ENCODE measurements around the gene CACNA1C. TPM values are rescaled to one million over a fixed set of nuclear protein-coding genes. Genes with fewer than 3 reads are reported as not detected.

CACNA1C gene
- total RNA-seq, 1 experiment from 2014 or later, result 1.1 TPM

DNA sequence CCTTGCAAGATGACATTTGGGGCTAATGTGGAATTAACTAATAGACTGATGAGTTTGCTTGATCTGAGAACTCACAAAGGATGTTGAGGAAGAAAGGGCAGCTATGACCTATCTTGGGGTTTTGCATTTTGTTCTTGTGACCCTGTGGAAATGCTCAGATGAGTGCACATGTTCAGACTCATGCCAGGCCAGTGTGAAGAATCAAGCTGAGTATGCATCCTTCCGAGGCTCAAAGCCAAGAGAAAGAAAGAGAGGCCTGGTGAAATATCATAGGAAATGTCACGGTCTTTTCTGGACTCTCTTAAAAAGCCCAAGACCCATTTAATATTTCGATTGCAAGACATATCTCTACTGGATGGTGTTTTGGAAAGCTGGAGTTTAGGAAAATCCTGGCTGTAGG, 96.3 kb downstream of the CACNA1C start:
- no peak for DNase-seq
- no peaks in the 10 kb centered on the region for H4K20me1 ChIP-seq (ENCODE audit: control insufficient read depth, insufficient read depth, insufficient read length)
- H2BK120ac ChIP-seq (ENCODE audit: low read depth, low read length, poor library complexity, severe bottlenecking), result no peak overlapping the region
- no peak overlapping the region for H2BK20ac ChIP-seq (ENCODE audit: low read depth, low read length, poor library complexity, severe bottlenecking)
- H3K9ac ChIP-seq (ENCODE audit: extremely low read depth, insufficient read length, low read length), result no peak overlapping the region
- H3K4me1 Mint-ChIP-seq, result peaks cover 19 to 22% of the 10 kb centered on the region in 2 experiments
- no peaks in the 10 kb centered on the region for H3K9me3 Mint-ChIP-seq
- H3K36me3 Mint-ChIP-seq (ENCODE audit: insufficient read depth in 1 of 3, low read depth in 3 of 3), result no peaks in the 10 kb centered on the region
- no peaks in the 10 kb centered on the region; the same call in 1 of the 2 replicates for H3K4me1 ChIP-seq (ENCODE audit: insufficient read depth, low read length)
- no peaks in the 10 kb centered on the region for H3K79me1 ChIP-seq (ENCODE audit: insufficient read depth, low read depth, low read length, poor library complexity, severe bottlenecking)
- no peak overlapping the region for H4K5ac ChIP-seq (ENCODE audit: insufficient read length, low read depth, low read length)
- no peak overlapping the region for H2AFZ ChIP-seq (ENCODE audit: low read length)
- H2BK12ac ChIP-seq (ENCODE audit: insufficient read length, low read depth, low read length), result no peak overlapping the region
- H4K8ac ChIP-seq (replicated peaks; ENCODE audit: insufficient read length, low read depth, low read length), result no peak overlapping the region
- no CpG with 5 or more reads among the region's 3 CpGs for WGBS (ENCODE audit: extremely low coverage, insufficient read length, low lambda C conversion rate)
- no peak overlapping the region for H3K4me2 ChIP-seq (ENCODE audit: insufficient read depth, insufficient read length, low read length)
- no peak overlapping the region for H3K27ac Mint-ChIP-seq
- no peak overlapping the region for H3K14ac ChIP-seq (ENCODE audit: insufficient read depth, low read length)
- no peak overlapping the region for H3K18ac ChIP-seq (ENCODE audit: insufficient read length, low read depth, low read length)
- no peak overlapping the region for H4K91ac ChIP-seq (ENCODE audit: insufficient read length, low read depth, low read length)
- TF ChIP-seq, protein P1, sequence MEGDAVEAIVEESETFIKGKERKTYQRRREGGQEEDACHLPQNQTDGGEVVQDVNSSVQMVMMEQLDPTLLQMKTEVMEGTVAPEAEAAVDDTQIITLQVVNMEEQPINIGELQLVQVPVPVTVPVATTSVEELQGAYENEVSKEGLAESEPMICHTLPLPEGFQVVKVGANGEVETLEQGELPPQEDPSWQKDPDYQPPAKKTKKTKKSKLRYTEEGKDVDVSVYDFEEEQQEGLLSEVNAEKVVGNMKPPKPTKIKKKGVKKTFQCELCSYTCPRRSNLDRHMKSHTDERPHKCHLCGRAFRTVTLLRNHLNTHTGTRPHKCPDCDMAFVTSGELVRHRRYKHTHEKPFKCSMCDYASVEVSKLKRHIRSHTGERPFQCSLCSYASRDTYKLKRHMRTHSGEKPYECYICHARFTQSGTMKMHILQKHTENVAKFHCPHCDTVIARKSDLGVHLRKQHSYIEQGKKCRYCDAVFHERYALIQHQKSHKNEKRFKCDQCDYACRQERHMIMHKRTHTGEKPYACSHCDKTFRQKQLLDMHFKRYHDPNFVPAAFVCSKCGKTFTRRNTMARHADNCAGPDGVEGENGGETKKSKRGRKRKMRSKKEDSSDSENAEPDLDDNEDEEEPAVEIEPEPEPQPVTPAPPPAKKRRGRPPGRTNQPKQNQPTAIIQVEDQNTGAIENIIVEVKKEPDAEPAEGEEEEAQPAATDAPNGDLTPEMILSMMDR (conservative IDR thresholded peaks at IDR 0.05), result no peak
- H2AK5ac ChIP-seq (ENCODE audit: insufficient read length, low read length), result no peak overlapping the region
- H3T11ph ChIP-seq (ENCODE audit: low read length), result no peak overlapping the region
- H3K56ac ChIP-seq (ENCODE audit: insufficient read length, low read depth, low read length), result no peak overlapping the region
- peaks cover 5% of the 10 kb centered on the region; the same call in 1 of the 2 replicates for H3K27me3 Mint-ChIP-seq (ENCODE audit: low read depth)
- no peaks in the 10 kb centered on the region for H3K23me2 ChIP-seq (ENCODE audit: insufficient read length, low read depth, low read length, poor library complexity, severe bottlenecking)
- H3K23ac ChIP-seq (ENCODE audit: insufficient read length, low read depth, low read length), result no peak overlapping the region
- no peaks in the 10 kb centered on the region for H3K27me3 ChIP-seq (ENCODE audit: insufficient read depth, low read length)
- no peak overlapping the region for H2BK5ac ChIP-seq (ENCODE audit: insufficient read length, low read length)
- H3K4ac ChIP-seq (ENCODE audit: low read depth, low read length), result no peak overlapping the region
- no peaks in the 10 kb centered on the region for H3K79me2 ChIP-seq (ENCODE audit: insufficient read depth, low read length)
- H3K9me3 ChIP-seq (ENCODE audit: control insufficient read depth, low read depth, low read length), result no peaks in the 10 kb centered on the region
- no peak overlapping the region for H3K27ac ChIP-seq (ENCODE audit: insufficient read length, low read depth, low read length)
- no peak overlapping the region for H2BK15ac ChIP-seq (ENCODE audit: low read depth, low read length)
- H3K4me3 Mint-ChIP-seq, result no peak overlapping the region

Data from H9 (cell line).